Naive thymus-derived CD4-positive, alpha-beta T cell (primary cell): ENCODE results near the gene ADGRL1. TPM values are rescaled to one million over a fixed set of nuclear protein-coding genes. Genes with fewer than 3 reads are reported as not detected.
"Not testable (repeated sequence)": the region's sequence is repeated elsewhere in the genome, so short reads cannot be mapped to it uniquely, and the experiment has no call there.

ENCODE experiments used
- ATAC-seq: fragments of 150-1000 bp; cut with Tn5 transposase; 2 replicates; pipeline ENCODE4 v1.10.0; 2021; ENCODE audit warnings: mild to moderate bottlenecking, moderate library complexity
- CTCF ChIA-PET: fragments of 350-600 bp; sonication (Branson Sonifier 250); formaldehyde crosslinking; loops from one replicate; lab custom pipeline; 2021; ENCODE audit warnings: antibody characterized with exemption; lab: Charles Lee
- POLR2A ChIA-PET: fragments of 350-600 bp; sonication (Branson Sonifier 250); formaldehyde crosslinking; loops from one replicate; lab custom pipeline; 2021; ENCODE audit warnings: antibody characterized with exemption, inconsistent platforms; lab: Charles Lee
- DNase-seq, 9 donors: peaks; one replicate each; pipeline versions ENCODE4 v3.0.0 to v3.0.0-alpha.2; 2020 to 2022; ENCODE audit warnings: mixed read lengths in 1 of 9
- H3K27ac ChIP-seq: one replicate; pipeline ENCODE4 v1.7.0; 2013; ENCODE audit warnings: mild to moderate bottlenecking, low read depth, low read length, moderate library complexity
- H3K27me3 ChIP-seq, 2 donors: one replicate each; pipeline ENCODE4 v1.7.0; 2013; ENCODE audit warnings: low read length in 2 of 2, mild to moderate bottlenecking in 2 of 2, moderate library complexity in 2 of 2; ENCODE audit not compliant: control insufficient read depth in 2 of 2, insufficient read depth in 2 of 2
- H3K36me3 ChIP-seq, 3 experiments: 1 replicate in 2 of 3; 2 replicates in 1 of 3; pipeline ENCODE4 v1.7.0; 2013; ENCODE audit warnings: low read length in 3 of 3, mild to moderate bottlenecking in 3 of 3, moderate library complexity in 1 of 3; ENCODE audit not compliant: insufficient read depth in 3 of 3, control insufficient read depth in 2 of 3
- H3K4me1 ChIP-seq, 2 donors: one replicate each; pipeline ENCODE4 v1.7.0; 2013; ENCODE audit warnings: low read length in 2 of 2, mild to moderate bottlenecking in 2 of 2, moderate library complexity in 1 of 2; ENCODE audit not compliant: control insufficient read depth in 2 of 2, insufficient read depth in 2 of 2
- H3K4me3 ChIP-seq: 2 replicates; pipeline ENCODE4 v1.7.0; 2013; ENCODE audit warnings: mild to moderate bottlenecking, low read length
- H3K9me3 ChIP-seq, 3 experiments: 1 replicate in 2 of 3; 2 replicates in 1 of 3; pipeline ENCODE4 v1.7.0; 2013; ENCODE audit warnings: low read length in 3 of 3; ENCODE audit not compliant: control insufficient read depth in 2 of 3
- H3K27ac Mint-ChIP-seq, 9 donors: one replicate each; pipeline ENCODE4 v1.8.0; 2020 to 2022; ENCODE audit warnings: mixed read lengths in 9 of 9, mild to moderate bottlenecking in 8 of 9, moderate library complexity in 5 of 9, inconsistent platforms in 2 of 9
- H3K27me3 Mint-ChIP-seq, 5 donors: one replicate each; pipeline ENCODE4 v1.8.0; 2021 to 2022; ENCODE audit warnings: mixed read lengths in 5 of 5, mild to moderate bottlenecking in 1 of 5
- H3K36me3 Mint-ChIP-seq, 5 donors: one replicate each; pipeline ENCODE4 v1.8.0; 2020 to 2022; ENCODE audit warnings: mixed read lengths in 5 of 5, mild to moderate bottlenecking in 3 of 5, inconsistent platforms in 1 of 5
- H3K4me1 Mint-ChIP-seq, 7 donors: one replicate each; pipeline ENCODE4 v1.8.0; 2020 to 2022; ENCODE audit warnings: mixed read lengths in 7 of 7, mild to moderate bottlenecking in 3 of 7, inconsistent platforms in 1 of 7
- H3K4me3 Mint-ChIP-seq, 10 donors: one replicate each; pipeline ENCODE4 v1.8.0; 2020 to 2022; ENCODE audit warnings: mild to moderate bottlenecking in 10 of 10, mixed read lengths in 10 of 10, moderate library complexity in 6 of 10, inconsistent platforms in 2 of 10
- H3K9me3 Mint-ChIP-seq, 11 donors: one replicate each; pipeline ENCODE4 v1.8.0; 2020 to 2022; ENCODE audit warnings: mixed read lengths in 11 of 11, mild to moderate bottlenecking in 4 of 11, inconsistent platforms in 1 of 11, moderate library complexity in 1 of 11
- intact Hi-C, 2 donors: fragments of 100-400 bp; cut with micrococcal nuclease; formaldehyde crosslinking; loops; one replicate each; pipeline ENCODE4 v1.15.1; 2023
- polyA plus RNA-seq, 2 donors: library from polyadenylated mRNA; unstranded; fragments of 300-500 nt; fragmentation: Illumina TruSeq; gene quantifications; one replicate each; pipeline ENCODE4 v1.2.3, GENCODE V29; 2021
- total RNA-seq, 6 experiments: library from RNA in 5 of 6; stranded (reverse) in 5 of 6; gene quantifications; 1 replicate in 5 of 6; 2 replicates in 1 of 6; pipeline ENCODE4 v1.2.3 and lab custom pipeline; 2021 to 2026

ADGRL1 gene
- total and polyA plus RNA-seq, 7 experiments from 2014 or later: 0.72 to 39.4 (median 31.1) TPM

DNA sequence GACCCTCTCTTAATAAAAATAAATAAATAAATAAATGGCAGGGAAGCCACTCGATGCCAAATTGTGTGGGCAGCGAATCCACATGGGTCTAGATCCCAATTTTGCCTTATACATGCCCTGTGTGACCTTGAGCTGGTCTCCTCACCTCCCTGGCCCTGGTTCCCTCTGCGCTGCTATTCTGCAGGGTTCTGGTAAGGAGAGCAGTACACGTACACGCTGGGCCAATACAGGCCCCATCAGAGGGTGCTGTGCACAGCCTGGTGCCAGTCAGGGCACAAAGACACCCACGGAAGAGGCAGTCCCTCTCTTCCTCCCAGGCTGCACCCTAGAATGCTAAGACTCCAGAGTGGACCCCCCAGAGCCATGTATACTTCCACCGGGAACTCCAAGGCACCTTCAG lies 17.9 kb downstream of the ADGRL1 start:
- H3K36me3 ChIP-seq, H3K4me1 ChIP-seq, ATAC-seq, H3K4me3 ChIP-seq, H3K27ac ChIP-seq, CTCF ChIA-PET, H3K9me3 Mint-ChIP-seq, DNase-seq, H3K27me3 ChIP-seq, intact Hi-C loops, POLR2A ChIA-PET, H3K9me3 ChIP-seq, H3K4me3 Mint-ChIP-seq, H3K27me3 Mint-ChIP-seq, H3K36me3 Mint-ChIP-seq: not testable (repeated sequence)
- H3K4me1 Mint-ChIP-seq: peaks cover 8 to 22% (median 17%) of the 10 kb centered on the region in 7 donors
- peak overlapping the region in 1 of 9 donors; percentile 78 for H3K27ac Mint-ChIP-seq

DNA sequence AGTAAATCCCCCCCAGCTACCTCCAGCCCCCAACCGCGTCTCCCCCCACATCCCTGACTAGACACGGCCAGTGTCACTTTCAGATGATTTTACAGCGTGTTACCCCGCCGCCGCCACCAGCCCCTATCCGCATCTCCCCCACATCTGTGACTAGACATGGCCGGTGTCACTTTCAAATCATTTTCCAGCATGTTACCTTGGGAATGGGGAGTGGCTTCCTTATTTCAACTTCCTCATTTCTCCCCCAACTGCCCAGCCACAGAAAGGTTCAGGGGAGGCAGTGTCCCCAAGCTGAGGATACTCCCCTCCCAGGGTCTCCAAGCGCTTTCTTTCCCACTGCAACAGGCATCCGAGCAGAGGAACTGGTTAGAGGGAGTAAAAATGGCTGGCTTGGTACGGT lies 18.4 kb downstream of the ADGRL1 start:
- no peak overlapping the region for H3K4me3 Mint-ChIP-seq
- no peaks in the 10 kb centered on the region for H3K4me1 ChIP-seq
- H3K36me3 Mint-ChIP-seq: no peaks in the 10 kb centered on the region
- H3K27me3 Mint-ChIP-seq: no peaks in the 10 kb centered on the region
- H3K4me1 Mint-ChIP-seq: peaks cover 8 to 22% (median 17%) of the 10 kb centered on the region in 7 donors
- intact Hi-C loops: no loop called here
- no peak overlapping the region for H3K27ac ChIP-seq
- H3K27me3 ChIP-seq: no peaks in the 10 kb centered on the region
- H3K36me3 ChIP-seq: no peaks in the 10 kb centered on the region
- peak overlapping the region in 1 of 9 donors; percentile 78 for H3K27ac Mint-ChIP-seq
- no peak overlapping the region for H3K4me3 ChIP-seq
- ChIA-PET POLR2A (no interaction called here), CTCF (interaction anchor here (0.8 kb wide), 1 partner anchor 305 kb away, joined by 3 read pairs; no protein-coding TSS in a partner anchor)
- ATAC-seq: no peak
- no peaks in the 10 kb centered on the region for H3K9me3 ChIP-seq
- no peak for DNase-seq
- no peaks in the 10 kb centered on the region for H3K9me3 Mint-ChIP-seq

DNA sequence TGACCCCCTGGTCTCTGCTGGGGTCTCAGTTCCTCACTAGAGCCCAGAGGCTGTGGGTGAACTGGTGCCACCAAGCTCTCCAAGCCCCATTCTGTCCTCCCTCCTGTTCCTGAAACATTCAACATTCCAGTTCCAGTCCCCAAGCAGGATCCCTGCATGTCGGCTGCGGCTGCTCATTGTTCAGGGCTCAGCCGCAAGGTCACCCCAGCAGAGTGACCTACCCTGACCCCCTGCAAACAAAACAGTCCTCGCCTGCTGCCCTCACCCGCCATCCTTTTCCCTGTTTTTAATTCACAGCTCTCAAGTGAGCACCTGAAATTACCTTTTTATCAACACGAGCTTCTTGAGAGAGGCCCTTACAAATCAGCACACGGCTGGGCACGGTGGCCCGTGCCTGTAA lies 19.3 kb downstream of the ADGRL1 start:
- H3K27ac ChIP-seq, H3K36me3 ChIP-seq, H3K9me3 Mint-ChIP-seq, DNase-seq, H3K36me3 Mint-ChIP-seq, H3K27me3 ChIP-seq, H3K4me1 ChIP-seq, ATAC-seq, POLR2A ChIA-PET, intact Hi-C loops, H3K4me3 Mint-ChIP-seq, H3K27me3 Mint-ChIP-seq, H3K9me3 ChIP-seq, H3K4me3 ChIP-seq: not testable (repeated sequence)
- CTCF ChIA-PET: interaction anchor here (0.8 kb wide), 1 partner anchor 304 kb away, joined by 3 read pairs; no protein-coding TSS in a partner anchor
- Mint-ChIP-seq H3K4me1 (peaks cover 8 to 22% (median 17%) of the 10 kb centered on the region in 7 donors), H3K27ac (peak overlapping the region in 1 of 9 donors; percentile 61)

DNA sequence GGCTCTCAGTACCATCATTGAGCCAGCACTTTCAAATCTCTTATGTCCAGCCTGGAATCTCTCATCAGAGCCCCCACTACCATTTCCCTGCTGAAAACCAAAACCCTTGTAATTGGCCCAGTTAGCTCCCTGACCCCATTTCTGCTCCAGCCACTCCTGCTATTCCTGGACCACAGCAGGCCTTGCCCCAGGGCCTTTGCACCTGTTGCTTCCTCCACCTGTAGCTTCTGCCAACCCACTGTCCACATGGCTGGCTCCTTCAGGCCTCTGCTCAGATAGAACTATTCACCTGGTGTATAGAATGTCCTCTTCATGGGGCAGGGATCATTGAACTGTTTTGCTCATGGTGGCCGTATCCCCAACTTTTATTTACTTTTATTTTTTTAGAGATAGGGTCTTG lies 20.3 kb downstream of the ADGRL1 start:
- ATAC-seq, POLR2A ChIA-PET, DNase-seq, CTCF ChIA-PET, H3K27me3 Mint-ChIP-seq, H3K27me3 ChIP-seq, H3K36me3 Mint-ChIP-seq, intact Hi-C loops, H3K9me3 Mint-ChIP-seq, H3K4me3 ChIP-seq, H3K36me3 ChIP-seq, H3K27ac ChIP-seq, H3K9me3 ChIP-seq, H3K4me1 ChIP-seq, H3K4me3 Mint-ChIP-seq: not testable (repeated sequence)
- peak overlapping the region in 3 of 9 donors; percentile 61 to 76 (median 72) for H3K27ac Mint-ChIP-seq
- H3K4me1 Mint-ChIP-seq: peaks cover 5 to 18% (median 10%) of the 10 kb centered on the region in 7 donors

DNA sequence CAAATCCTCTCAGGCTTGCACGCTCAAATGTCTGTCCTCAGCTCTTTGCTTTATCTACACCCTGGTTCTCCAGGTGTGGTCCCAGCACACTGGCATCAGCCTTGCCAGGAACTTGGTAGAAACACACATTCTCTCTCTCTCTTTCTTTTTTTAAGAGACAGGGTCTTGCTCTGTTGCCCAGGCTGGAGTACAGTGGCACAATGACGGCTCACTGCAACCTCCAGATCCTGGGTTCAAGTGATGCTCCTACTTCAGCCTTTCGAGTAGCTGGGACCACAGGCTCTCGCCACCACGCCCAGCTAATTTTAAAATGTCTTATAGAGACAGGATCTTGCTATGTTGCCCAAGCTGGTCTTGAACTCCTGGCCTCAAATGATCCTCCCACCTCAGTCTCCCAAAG lies 20.8 kb downstream of the ADGRL1 start:
- no peak for ATAC-seq
- intact Hi-C loops: no loop called here
- Histone ChIP-seq H3K27ac (no peak overlapping the region), H3K36me3 (peaks cover 0 to 3% (median 0%) of the 10 kb centered on the region in 3 experiments), H3K27me3 (no peaks in the 10 kb centered on the region), H3K9me3 (no peaks in the 10 kb centered on the region), H3K4me3 (no peak overlapping the region), H3K4me1 (no peaks in the 10 kb centered on the region)
- POLR2A ChIA-PET: interaction anchor here (0.9 kb wide), 1 partner anchor 34 kb away, joined by 3 read pairs; no protein-coding TSS in a partner anchor
- Mint-ChIP-seq H3K4me1 (peaks cover 0 to 18% (median 5%) of the 10 kb centered on the region in 7 donors), H3K27me3 (no peaks in the 10 kb centered on the region), H3K4me3 (no peak overlapping the region), H3K27ac (peak overlapping the region in 5 of 9 donors; percentile 10 to 76 (median 72)), H3K36me3 (no peaks in the 10 kb centered on the region), H3K9me3 (no peaks in the 10 kb centered on the region)
- DNase-seq: no peak
- CTCF ChIA-PET: interaction anchor here (0.7 kb wide), 1 partner anchor 17 kb away, joined by 3 read pairs; no protein-coding TSS in a partner anchor

DNA sequence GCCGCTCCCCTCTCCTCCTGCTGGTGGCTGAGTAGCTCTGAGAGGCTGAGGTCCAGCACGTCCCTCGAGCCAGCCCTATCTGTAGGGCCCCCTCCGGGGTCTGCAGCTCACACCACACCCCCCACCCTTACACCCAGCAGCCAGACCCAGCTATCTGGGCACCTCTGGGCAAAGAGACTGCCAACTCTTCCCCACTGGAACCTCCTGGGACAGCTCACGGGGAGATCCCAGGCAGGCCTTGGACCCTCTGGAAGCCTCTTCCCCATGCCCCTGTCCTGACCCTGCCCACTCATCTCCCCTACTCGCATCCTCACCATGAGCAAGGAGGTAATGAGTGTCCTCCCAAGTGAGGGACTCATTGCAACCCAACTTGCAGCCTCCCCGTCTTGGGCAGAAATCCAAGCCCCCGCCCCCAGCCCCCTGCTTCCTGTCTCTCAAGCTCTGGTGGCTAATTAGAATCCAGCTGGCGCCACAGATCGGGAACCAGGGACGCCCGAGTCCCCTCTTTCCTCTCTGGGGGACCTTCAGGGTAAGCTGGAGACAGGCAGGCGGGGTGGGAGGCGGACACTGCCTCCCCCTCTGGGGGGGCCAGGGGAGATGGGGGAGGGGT lies 22.1 kb downstream of the ADGRL1 start:
- no peaks in the 10 kb centered on the region for H3K4me1 ChIP-seq
- H3K36me3 ChIP-seq: peaks cover 0 to 3% (median 0%) of the 10 kb centered on the region in 3 experiments
- Mint-ChIP-seq H3K9me3 (no peaks in the 10 kb centered on the region), H3K4me3 (no peak overlapping the region), H3K36me3 (no peaks in the 10 kb centered on the region), H3K27ac (no peak overlapping the region), H3K4me1 (peaks cover 0 to 16% (median 5%) of the 10 kb centered on the region in 7 donors), H3K27me3 (no peaks in the 10 kb centered on the region)
- intact Hi-C loops: no loop called here
- POLR2A ChIA-PET: interaction anchor here (0.9 kb wide), 1 partner anchor 32 kb away, joined by 3 read pairs; no protein-coding TSS in a partner anchor
- DNase-seq: no peak
- no peak overlapping the region for H3K4me3 ChIP-seq
- H3K9me3 ChIP-seq: no peaks in the 10 kb centered on the region
- CTCF ChIA-PET: interaction anchor here (2.1 kb wide), 1 partner anchor 47 kb away, joined by 8 read pairs; the partner anchor contains the start of gene ASF1B
- no peak overlapping the region for H3K27ac ChIP-seq
- H3K27me3 ChIP-seq: no peaks in the 10 kb centered on the region
- ATAC-seq: no peak
